Prostate gland (tissue), 2 donors: ENCODE results near the gene SMG5. TPM values are rescaled to one million over a fixed set of nuclear protein-coding genes. Genes with fewer than 3 reads are reported as not detected.

ENCODE experiments used
- DNase-seq: peaks from one replicate; pipeline ENCODE4 v3.0.0-alpha.2; 2019; ENCODE audit warnings: low spot score
- H3K27ac ChIP-seq, 2 donors: fragments of 200-600 bp; sonication (generic); 2 replicates each; pipeline ENCODE4 v1.5.1; 2017 to 2019
- H3K27me3 ChIP-seq: fragments of 200-600 bp; sonication (generic); replicated peaks from 2 replicates; pipeline ENCODE4 v1.5.1; 2019; ENCODE audit not compliant: insufficient read depth
- H3K36me3 ChIP-seq, 2 donors: fragments of 200-600 bp; sonication (generic); 1 replicate in 1 of 2; 2 replicates in 1 of 2; pipeline versions ENCODE4 v1.5.1 to v1.8.1; 2017 to 2019
- H3K4me1 ChIP-seq: fragments of 200-600 bp; sonication (generic); replicated peaks from 2 replicates; pipeline ENCODE4 v1.5.1; 2019
- H3K4me3 ChIP-seq, 2 donors: fragments of 200-600 bp; sonication (generic); 2 replicates each; pipeline ENCODE4 v1.5.1; 2017 to 2019
- H3K9me3 ChIP-seq: fragments of 200-600 bp; sonication (generic); 2 replicates; pipeline ENCODE4 v1.5.1; 2017
- CTCF ChIP-seq, 4 experiments: fragments of 200-600 bp in 2 of 4; fragments of 450-650 bp in 2 of 4; sonication (generic) in 2 of 4; IDR thresholded peaks; 1 replicate in 3 of 4; 2 replicates in 1 of 4; pipeline ENCODE4 v1.5.1; 2016 to 2019; ENCODE audit warnings: antibody characterized with exemption in 4 of 4, mild to moderate bottlenecking in 2 of 4, moderate library complexity in 2 of 4
- POLR2A ChIP-seq: fragments of 450-650 bp; IDR thresholded peaks from one replicate; pipeline ENCODE4 v1.6.1; 2016; ENCODE audit warnings: antibody characterized with exemption, mild to moderate bottlenecking
- POLR2AphosphoS5 ChIP-seq: sonication (generic); formaldehyde crosslinking; IDR thresholded peaks from one replicate; pipeline ENCODE4 v1.6.1; 2017; ENCODE audit warnings: antibody characterized with exemption
- WGBS: methylation state at CpG from one replicate; pipeline ENCODE4 v1.1.5; 2018; 5-methylcytosine and 5-hydroxymethylcytosine counted together
- intact Hi-C: fragments of 100-400 bp; cut with DNase I; formaldehyde crosslinking; loops from one replicate; pipeline ENCODE4 v1.14.2; 2022
- total RNA-seq, 2 donors: library from RNA; depleted of rRNA; stranded (reverse); fragments of >200 nt; gene quantifications; one replicate each; pipeline ENCODE4 v1.1.0, GENCODE V29; 2016

SMG5 gene
- total RNA-seq, 2 donors from 2014 or later, result 49.1 to 113 TPM

- Histone ChIP-seq H3K9me3 (no peaks in the 10 kb centered on the region), H3K27ac (no peak overlapping the region)
Observed at GRCh38 chr1:156203331-156203730, 79.3 kb downstream of the SMG5 start.

GRCh38 chr1:156200044-156200443 is 82.6 kb downstream of the SMG5 start:
- H3K36me3 ChIP-seq, result no peaks in the 10 kb centered on the region
- no peaks in the 10 kb centered on the region for H3K9me3 ChIP-seq
- 91% methylated on average over 8 of the region's 8 CpGs for WGBS
- no peaks in the 10 kb centered on the region for H3K4me1 ChIP-seq
- TF ChIP-seq POLR2A, result no peak
- no peak overlapping the region for H3K27ac ChIP-seq
- no peak overlapping the region for H3K4me3 ChIP-seq
- H3K27me3 ChIP-seq, result no peaks in the 10 kb centered on the region
- no peak for DNase-seq
- intact Hi-C loops, result no loop called here

More at GRCh38 chr1:156203331-156203730, 79.3 kb downstream of the SMG5 start:
- no peak for DNase-seq
- Histone ChIP-seq H3K4me1 (no peaks in the 10 kb centered on the region), H3K27me3 (no peaks in the 10 kb centered on the region), H3K4me3 (no peak overlapping the region), H3K36me3 (no peaks in the 10 kb centered on the region)
- TF ChIP-seq POLR2A (no peak), CTCF (IDR thresholded peaks at IDR 0.05) (no peak), POLR2AphosphoS5 (no peak)
- intact Hi-C loops, result no loop called here

Other genes with a start within 250 kb of the SMG5 start
- 10 to 100 TPM; 27.0 to 43.6 TPM for gene UBQLN4, start 229.0 kb downstream of the SMG5 start, total RNA-seq
- 10 to 100 TPM; 48.0 to 91.4 TPM for gene LAMTOR2, start 228.0 kb downstream of the SMG5 start, total RNA-seq
- 100 to 1,000 TPM in 1 of 2 donors, 10 to 100 TPM in 1; 33.5 to 100 TPM for gene RAB25, start 221.7 kb downstream of the SMG5 start, total RNA-seq
- gene MEX3A, start 200.4 kb downstream of the SMG5 start, total RNA-seq, result 1 to 10 TPM; 3.3 to 5.7 TPM
- gene LMNA, start 168.1 kb downstream of the SMG5 start, total RNA-seq, result 100 to 1,000 TPM; 227 to 265 TPM
- 10 to 100 TPM; 22.9 to 44.9 TPM for gene SEMA4A, start 129.2 kb downstream of the SMG5 start, total RNA-seq
- gene SLC25A44, start 88.7 kb downstream of the SMG5 start, total RNA-seq, result 10 to 100 TPM; 14.2 to 16.5 TPM
- gene PMF1, start 69.8 kb downstream of the SMG5 start, total RNA-seq, result 100 to 1,000 TPM in 1 of 2 donors, 10 to 100 TPM in 1; 64.6 to 125 TPM
- 1 to 10 TPM; 1.8 to 5.7 TPM for gene BGLAP, start 40.6 kb downstream of the SMG5 start, total RNA-seq
- 1 to 10 TPM; 2.8 to 8.6 TPM for gene PAQR6, start 34.8 kb downstream of the SMG5 start, total RNA-seq
- gene TMEM79, start 1.5 kb upstream of the SMG5 start, total RNA-seq, result 10 to 100 TPM; 20.7 to 34.3 TPM
- 100 to 1,000 TPM in 1 of 2 donors, 10 to 100 TPM in 1; 91.7 to 132 TPM for gene GLMP, start 12.9 kb upstream of the SMG5 start, total RNA-seq
- 1 to 10 TPM in 1 of 2 donors, not detected in 1; 1.1 TPM for gene VHLL, start 16.5 kb upstream of the SMG5 start, total RNA-seq
- 100 to 1,000 TPM; 144 to 167 TPM for gene CCT3, start 55.5 kb upstream of the SMG5 start, total RNA-seq
- gene TSACC, start 55.7 kb upstream of the SMG5 start, total RNA-seq, result 10 to 100 TPM in 1 of 2 donors, not detected in 1; 58.7 TPM
- gene RHBG, start 86.4 kb upstream of the SMG5 start, total RNA-seq, result under 1 TPM in 1 of 2 donors, not detected in 1; 0.85 TPM
- 100 to 1,000 TPM in 1 of 2 donors, 10 to 100 TPM in 1; 52.1 to 128 TPM for gene MEF2D, start 217.9 kb upstream of the SMG5 start, total RNA-seq